Measurements from ENCODE around the gene MFSD6.
A peak's percentile ranks its signal among the peaks of the same experiment; 100 is the strongest.
"Not testable (repeated sequence)": the region's sequence is repeated elsewhere in the genome, so short reads cannot be mapped to it uniquely, and the experiment has no call there.

The MFSD6 gene

DNA sequence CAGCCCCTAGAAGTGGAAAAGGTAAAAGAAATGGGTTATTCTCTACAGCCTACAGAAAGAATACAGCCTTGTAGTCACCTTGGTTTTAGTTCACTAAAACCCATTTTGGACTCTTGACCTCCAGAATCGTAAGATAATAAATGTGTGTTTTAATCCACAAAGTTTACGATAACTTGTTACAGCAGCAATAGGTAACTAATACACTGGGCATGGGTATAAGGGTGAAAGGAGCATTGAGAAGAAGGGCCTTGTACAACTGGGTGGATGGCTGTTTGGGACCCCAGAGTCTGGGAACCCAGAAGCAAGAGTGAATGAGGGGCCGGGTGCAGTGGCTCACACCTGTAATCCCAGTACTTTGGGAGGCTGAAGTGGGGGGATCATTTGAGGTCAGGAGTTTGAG lies 2.2 kb upstream of the MFSD6 start:
- no peak for DNase-seq (ENCODE audit: low spot score)

DNA sequence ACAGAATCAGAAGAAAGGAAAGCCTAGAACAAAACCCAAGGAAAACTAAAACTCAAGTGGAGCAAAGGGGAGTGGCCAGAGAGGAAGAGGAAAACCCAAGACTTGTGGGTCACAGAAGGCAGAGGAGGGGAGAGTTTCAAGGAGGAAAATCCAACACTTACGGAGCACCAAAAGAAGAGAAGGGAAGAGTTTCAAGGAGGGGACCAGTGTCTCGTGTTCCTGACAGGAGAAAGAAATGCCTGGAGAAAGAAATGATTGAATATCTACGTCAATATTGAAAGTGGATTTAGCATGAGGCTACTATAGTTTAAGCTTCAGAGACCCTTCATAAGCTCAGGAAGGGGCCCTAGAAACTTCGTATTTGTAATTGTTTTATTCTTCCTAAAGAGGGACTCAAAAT lies 1.4 kb upstream of the MFSD6 start:
- DNase-seq (ENCODE audit: low spot score): no peak

DNA sequence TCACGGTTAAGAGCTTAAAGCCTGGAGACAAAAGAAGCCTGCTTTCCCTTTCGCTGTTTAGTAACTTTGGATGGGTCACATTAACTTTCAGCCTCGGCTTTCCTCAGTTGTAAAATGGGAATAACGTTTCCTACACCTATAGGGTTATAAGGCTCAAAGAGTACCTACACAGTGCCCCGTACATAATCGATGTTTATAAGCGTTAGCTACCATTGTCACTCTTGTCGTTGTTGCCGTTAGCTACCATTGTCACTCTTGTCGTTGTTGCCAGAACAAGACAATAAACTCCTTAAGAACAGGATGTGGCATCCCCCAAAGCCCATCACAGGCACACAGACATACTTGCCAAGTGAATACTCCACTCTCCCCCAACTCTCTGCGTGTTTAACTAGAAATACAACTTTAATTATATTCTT lies 901 bp upstream of the MFSD6 start:
- DNase-seq (ENCODE audit: low spot score): peak; percentile 34

DNA sequence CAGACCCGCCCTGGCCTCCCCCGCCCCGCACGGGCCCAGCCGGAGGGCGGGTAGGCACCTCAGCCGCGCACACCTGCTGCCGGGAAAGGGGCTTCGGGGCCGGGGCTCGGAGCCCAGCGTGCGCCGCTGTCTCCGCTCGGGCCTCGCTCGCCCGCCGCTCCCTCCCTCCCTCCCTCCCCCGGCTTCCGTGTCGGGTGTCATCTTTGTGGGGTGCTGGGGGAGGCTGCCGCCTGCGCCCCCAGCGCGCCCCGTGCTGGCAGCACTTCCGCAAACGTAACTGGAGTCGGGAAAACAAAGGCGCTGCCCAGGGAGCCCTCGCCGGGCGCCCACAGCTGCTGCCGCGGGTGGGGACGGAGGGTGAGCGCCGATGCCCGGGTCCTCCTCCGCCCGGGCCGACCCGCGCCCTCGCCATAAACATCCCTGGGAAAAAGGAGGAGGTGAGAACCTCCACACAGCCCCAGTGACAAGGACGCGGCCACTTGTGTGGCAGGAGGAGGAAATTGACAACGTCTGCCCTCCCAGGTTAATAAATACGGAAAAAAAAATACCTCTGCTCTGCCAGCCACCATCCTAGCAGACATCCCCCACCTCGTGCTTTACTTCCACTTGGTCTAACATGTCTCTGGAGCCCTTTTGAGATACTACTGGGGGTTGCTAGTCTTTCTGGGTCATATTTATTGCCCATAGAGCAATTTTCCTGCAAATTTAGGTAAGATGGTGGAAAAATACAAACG lies 550 bp downstream of the MFSD6 start:
- DNase-seq (ENCODE audit: low spot score): peak; percentile 79

DNA sequence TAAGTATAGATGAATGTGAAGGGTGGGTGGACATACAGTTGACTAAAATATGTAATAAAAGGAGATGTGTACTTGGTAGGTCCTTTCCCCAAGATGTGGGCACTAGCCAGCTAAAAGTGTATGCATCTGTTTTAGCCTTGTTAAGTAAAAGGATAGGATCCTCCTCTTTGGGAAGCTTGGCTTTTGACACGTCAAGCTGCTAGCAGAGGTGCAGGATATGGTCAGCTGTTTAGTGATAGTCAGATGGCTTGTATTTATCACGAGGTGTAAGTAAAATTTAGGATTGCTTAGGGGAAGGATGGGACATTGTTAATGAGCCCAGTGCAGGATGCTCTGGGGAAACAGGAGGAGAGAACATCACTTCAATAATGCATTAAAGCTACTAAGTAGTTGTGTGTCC lies 1.5 kb downstream of the MFSD6 start:
- DNase-seq (ENCODE audit: low spot score): peak; percentile 12

DNA sequence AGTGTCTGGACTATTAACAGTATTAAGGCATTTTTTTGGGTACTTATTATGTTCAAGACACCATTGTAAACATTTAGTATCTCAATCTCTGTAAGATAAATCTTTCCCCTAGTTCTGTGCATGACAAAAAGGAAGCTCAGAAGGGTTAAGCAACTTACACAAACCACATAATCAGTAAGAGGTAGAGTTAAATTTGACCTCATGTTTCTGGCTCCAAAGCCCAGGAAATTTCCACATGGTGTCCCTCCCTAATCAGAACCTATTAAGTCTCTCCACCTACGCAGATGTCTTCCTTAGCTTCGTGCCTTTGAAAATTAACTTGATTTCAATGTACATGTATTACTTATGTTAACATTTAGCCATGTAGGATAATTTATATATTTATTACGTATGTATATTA lies 2.0 kb downstream of the MFSD6 start:
- no peak for DNase-seq (ENCODE audit: low spot score)

DNA sequence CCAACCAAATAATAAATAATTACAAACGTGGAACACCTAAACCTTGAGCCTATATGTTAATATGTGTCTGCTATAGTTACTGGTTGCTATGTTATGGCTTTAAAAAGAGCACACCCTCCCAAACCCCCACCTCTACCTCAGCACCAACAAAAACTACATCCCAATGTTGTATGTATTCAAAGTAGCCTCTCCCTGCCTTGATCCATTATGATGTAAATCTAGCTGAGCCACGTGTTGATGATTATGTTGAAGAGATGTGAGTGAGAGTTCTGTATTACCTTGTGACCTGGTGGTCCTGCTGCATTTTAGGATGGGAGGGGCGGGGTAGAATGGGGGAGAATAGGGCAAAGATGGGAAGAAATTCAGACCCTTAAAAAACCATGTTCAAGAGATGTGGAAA lies 4.8 kb downstream of the MFSD6 start:
- DNase-seq (ENCODE audit: low spot score): no peak

DNA sequence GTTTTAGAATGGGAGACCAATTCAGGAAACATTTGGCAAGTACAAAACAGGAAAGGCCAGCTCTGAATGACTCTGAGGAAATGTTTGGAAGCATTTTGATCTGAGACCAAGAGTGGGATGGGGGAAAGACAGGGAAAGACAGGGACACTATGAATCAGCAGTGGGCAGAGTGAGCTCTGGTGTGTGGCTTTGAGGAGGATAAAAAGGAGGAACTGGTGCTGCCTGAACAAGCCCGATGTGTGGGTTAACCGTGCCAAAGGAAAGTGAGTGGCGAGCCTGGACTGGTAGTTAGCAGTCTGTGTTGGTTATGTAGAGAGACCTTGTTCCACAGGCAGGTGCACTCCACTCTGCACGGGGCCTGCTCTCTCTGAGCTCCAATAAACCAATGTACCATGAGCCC lies 5.3 kb downstream of the MFSD6 start:
- no peak for DNase-seq (ENCODE audit: low spot score)

DNA sequence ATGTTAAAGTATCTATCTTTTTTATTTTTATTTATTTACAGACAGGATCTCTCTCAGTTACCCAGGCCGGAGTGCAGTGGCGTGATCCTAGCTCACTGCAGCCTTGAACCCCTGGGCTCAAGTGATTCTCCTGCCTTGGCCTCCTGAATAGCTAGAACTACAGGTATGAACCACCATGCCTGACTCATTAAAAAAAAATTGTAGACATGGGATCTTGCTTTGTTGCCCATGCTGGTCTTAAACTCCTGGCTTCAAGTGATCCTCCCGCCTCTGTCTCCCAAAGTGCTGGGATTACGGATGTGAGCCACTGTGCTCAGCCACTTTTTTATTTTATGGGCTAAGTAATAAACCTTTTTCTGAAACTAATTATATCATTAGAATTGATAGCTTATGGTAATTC lies 7.1 kb downstream of the MFSD6 start:
- no peak for DNase-seq (ENCODE audit: low spot score)

DNA sequence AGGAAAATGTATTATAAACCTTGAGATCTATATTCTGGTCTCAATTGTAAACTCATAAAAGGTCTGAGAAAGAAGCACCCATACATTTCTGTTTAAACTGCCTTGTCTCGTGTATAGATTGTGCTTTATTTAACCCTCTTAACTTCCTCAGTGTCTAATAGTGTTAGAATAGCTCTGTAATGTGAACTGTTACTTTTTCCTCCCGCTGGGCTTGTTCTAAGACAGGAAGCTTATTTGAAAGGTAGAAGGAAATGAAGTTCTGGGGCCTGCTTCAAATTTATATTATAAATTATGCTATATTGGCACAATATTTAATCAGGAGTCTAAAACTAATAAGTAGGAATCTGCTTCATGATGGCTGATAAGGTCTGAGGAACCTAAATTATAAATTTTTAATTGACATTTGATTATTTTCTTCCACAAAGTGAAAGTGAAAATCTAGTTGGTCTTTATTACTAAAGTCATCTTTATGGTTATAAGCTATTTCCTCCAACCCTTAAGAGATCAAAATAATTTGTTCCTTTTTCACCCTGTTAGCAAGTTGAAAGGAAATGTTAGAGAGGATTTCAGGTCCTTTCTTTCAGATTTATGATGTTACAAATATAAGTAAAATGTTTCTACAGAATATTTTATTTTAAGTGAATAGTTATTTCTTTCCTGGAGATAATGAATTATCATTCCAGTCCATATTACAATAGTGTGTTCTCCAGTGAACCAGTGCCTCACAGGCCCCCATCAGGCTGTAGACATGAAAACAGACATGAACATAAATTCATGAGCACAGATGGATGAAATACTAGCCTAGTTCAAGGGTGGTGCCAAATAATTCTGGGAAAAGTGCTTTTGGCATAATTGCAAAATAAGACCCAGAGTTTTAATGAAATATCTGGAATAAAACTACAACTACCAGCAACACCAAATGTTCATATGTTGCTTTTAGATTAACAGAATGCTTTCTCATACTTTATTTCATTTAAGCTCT lies 7.9 kb downstream of the MFSD6 start:
- no peak for DNase-seq (ENCODE audit: low spot score)

DNA sequence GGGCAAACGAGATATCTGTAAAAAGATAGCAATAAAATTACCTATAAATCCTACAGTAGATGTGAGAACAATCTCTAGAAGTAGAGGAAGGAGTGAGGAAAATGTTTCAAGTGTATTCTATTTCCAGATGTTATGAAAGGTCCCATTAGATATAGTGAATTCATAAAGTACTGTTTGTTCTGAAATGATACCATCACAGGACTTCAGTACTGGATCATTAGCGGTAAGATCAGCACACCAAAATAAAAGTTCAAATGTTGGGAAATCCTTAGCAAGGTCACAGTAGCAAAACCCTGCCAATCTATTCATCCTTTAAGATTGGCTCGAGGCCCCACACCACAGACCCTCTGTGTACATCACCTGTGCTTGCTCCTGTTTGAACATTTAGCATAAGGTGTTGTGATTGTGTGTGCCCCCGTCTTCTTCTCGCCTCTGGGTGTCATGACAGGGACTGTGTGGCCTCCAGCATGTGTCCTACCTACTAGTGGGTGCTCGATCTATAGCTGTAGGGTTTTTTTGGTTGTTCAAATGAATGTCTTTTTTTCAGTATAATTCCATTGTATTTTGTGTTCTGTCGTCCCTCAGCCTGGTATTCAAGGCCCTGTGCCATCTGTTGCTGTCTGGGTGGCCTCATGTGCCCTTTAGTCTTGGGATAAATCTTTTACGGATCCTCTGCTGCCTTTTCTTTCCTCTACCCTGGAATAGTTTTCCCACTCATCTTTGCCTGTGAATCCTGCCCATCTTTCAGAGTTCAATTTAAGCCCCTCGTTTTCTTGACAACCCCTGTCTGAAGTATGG lies 9.1 kb downstream of the MFSD6 start:
- no peak for DNase-seq (ENCODE audit: low spot score)

DNA sequence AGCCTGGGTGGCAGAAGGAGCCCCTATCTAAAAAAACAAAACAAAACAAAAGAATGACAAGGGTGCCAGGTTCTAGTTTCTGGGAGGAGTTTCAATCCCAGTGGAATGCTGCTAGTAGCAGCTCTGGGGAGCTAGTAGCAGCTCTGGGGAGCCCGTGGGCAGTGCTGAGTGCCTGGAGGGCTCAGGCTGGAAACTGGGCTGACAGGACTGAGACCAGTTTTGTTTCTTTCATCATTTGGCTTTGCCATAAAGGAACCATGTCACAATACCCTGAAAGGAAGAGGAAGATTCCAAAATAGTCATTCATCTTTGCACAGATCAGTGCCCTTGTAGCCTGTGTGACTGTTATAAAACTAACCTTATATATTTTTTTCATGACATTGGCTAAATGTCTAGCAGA lies 10.6 kb downstream of the MFSD6 start:
- DNase-seq (ENCODE audit: low spot score): no peak

DNA sequence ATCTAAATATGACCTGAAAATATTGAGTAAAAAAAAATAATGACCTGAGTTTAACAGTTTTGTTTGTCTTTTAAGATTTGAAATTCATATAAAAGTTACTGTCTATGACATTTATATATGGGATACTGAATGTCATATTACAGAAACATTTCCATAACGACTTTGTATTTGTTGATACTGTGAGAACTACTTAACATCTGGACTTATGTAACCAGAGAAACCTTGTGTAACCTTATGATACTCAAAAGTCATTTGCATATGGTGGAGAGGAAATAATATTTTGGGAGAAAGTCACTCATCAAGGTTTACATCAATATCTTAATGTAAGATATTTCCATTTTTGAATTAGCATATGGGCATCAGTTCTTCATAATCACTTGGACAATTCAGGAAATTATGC lies 12.6 kb downstream of the MFSD6 start:
- no peak for DNase-seq (ENCODE audit: low spot score)

DNA sequence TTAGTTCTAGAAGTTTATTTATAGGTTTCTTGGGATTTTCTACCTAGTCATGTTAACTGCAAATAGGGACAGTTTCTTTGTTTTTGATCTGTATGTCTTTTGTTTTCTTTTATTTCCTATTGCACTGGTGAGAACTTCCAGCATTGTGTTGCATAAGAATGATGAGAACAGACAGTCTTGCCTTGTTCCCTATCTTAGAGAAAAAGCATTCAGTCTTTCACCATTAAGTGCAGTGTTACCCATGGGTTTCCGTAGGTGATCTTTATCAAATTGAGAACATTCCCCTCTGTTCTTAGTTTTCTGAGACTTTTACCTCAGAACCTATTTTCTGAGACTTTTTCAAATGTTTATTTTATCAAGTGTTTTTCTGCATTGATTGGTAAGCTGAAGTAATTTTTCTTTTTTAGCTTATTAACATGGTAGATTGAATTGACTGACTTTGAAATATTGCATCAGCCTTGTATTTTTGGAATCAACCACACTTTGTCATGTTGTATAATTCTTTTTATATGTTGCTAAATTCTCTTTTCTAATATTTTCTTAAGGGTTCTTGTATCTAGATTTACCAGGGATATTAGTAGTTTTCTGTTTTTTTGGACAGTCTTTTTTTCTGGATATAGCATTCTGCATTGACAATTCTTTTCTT lies 17.2 kb downstream of the MFSD6 start:
- no peak for DNase-seq (ENCODE audit: low spot score)

DNA sequence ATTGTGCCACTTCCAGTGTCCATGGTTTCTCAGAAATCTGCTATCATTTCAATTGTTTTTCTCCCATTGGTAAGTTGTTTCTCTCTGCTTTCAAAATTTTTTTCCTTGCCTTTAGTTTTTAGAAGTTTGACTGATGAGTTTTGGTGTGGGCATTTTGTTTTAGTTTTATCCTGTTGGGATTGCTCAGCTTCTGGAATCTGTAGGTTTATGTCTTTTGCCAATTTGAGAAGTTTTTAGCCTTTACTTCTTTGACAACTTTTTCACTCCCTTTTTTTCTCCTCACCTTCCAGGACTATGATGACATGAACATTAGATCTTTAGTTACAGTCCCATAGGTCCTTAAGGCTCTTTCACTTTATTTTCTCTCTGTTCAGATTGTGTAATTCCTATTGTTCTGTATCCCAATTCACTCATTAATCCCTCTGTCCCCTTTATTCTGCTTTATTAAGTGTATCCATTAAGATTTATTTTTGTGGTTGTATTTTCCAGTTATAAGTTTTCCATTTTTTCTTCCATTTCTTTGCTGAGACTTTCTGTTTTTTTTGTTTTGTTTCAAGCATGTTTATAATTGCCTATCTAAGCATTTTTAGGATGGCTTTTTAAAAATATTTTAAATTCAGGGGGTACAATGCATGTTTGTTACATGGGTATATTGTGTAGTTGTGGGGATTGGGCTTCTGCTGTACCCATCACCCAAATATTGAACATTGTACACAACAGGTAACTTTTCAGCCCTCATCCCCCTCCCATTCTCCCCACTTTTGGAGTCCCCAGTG lies 17.9 kb downstream of the MFSD6 start:
- no peak for DNase-seq (ENCODE audit: low spot score)

DNA sequence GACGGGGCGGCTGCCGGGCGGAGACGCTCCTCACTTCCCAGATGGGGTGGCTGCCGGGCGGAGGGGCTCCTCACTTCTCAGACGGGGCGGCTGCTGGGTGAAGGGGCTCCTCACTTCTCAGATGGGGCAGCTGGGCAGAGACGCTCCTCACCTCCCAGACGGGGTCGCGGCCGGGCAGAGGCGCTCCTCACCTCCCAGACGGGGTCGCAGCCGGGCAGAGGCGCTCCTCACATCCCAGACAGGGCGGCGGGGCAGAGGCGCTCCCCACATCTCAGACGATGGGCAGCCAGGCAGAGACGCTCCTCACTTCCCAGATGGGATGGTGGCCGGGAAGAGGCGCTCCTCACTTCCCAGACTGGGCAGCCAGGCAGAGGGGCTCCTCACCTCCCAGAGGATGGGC lies 22.7 kb downstream of the MFSD6 start:
- DNase-seq (ENCODE audit: low spot score): not testable (repeated sequence)

DNA sequence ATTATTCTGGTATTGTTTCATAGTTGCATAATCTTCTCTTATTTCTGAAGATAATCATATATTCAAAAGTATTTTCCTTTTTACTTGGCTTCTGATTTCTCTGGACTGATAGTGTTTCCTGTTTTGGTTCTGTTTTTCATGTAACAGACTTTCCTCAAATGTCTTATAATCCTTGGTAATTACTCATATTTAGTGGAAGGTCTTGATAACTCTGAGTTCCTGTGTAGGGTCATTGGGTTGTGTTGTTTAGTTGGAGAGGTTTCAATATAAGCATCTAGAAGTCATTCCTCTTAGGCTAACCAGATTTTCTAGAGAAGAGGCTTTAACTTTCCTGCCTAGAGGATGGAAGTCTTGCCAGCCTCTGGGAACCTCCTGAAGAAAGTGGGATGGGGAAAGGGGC lies 23.8 kb downstream of the MFSD6 start:
- no peak for DNase-seq (ENCODE audit: low spot score)

DNA sequence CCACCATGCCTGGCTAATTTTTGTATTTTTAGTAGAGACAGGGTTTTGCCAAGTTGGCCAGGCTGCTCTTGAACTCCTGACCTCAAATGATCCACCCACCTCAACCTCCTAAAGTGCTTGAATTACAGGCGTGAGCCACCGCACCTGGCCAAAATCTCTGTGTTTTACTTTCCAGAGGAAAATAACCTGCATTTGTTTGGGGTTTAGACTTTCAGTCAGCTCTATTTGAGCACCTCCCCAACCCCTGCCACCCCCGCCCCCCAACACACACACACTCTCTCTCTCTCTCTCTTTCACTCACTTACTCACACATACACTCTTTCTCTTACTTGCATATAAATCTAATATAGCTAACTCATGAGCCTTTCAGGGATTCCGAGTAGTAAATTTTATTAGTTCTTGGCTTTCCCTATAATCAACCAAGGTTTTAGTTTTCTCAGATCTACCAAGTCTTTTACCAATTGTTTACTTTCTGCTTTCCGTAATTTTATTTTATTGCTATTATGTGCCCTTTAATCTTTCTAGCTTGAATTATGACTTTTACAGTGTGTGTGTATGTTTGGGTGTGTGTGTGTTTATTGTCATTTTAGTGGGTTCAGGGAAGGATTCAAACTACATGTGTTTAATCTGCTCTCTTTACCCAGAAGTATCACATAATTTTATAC lies 24.5 kb downstream of the MFSD6 start:
- DNase-seq (ENCODE audit: low spot score): no peak

DNA sequence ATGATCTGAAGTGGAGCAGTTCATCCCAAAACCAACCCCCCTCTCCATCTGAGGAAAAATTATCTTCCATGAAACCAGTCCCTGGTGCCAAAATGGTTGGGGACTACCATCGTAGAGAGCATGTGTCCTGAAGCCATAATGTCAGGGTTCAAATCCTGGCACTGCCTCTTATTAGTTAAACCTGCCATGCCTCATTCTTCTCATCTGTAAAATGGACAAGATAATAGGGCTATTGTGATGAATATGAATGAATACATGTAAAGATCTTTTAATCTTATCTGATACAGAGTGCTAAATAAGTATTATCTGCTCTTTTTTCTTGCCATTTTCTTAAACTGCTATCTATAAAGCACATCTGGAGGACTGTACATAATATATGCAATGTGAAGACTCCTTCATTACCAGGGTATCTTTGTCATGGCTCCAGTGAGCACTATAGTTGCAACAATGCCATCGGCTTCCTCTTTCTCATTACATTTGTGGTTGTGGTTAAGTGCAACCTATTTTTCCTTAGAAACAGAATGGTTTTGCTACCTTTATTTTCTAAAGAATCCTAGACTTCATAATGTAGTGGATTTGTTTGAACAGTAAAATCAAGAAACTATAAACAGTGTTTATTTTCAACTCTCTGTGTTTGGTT lies 27.0 kb downstream of the MFSD6 start:
- DNase-seq (ENCODE audit: low spot score): no peak

DNA sequence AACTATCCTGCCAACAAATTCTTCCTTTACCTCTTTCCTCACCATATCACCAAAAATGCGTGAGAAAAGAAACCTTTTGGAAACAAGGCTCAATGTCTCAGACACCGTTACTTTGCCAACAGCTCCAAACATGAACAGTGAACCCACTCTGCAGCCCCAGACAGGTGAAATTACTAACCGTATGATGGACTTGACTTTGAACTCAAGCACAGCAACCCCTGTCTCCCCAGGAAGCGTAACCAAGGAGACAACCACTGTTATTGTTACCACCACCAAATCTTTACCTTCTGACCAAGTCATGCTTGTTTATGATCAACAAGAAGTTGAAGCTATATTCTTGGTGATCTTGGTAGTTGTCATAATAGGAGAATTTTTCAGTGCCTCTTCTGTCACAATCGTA lies 28.4 kb downstream of the MFSD6 start:
- DNase-seq (ENCODE audit: low spot score): no peak

All from SW480 (cell line).